Tibial nerve (tissue), 4 donors: ENCODE measurements around the gene AHR.
"Not testable (repeated sequence)": the region's sequence is repeated elsewhere in the genome, so short reads cannot be mapped to it uniquely, and the experiment has no call there.

Experiments used
- CTCF ChIP-seq, 5 experiments: fragments of 200-600 bp in 3 of 5; fragments of 450-650 bp in 2 of 5; sonication (generic) in 3 of 5; IDR thresholded peaks; one replicate each; pipeline ENCODE4 v1.5.1; 2016 to 2019; ENCODE audit warnings: antibody characterized with exemption in 5 of 5, mild to moderate bottlenecking in 3 of 5, moderate library complexity in 2 of 5
- EP300 ChIP-seq, 2 donors: sonication (generic); formaldehyde crosslinking; IDR thresholded peaks; one replicate each; pipeline ENCODE4 v1.6.1; 2017; ENCODE audit warnings: antibody characterized with exemption in 2 of 2, mild to moderate bottlenecking in 1 of 2
- POLR2A ChIP-seq, 2 donors: fragments of 450-650 bp; IDR thresholded peaks; one replicate each; pipeline ENCODE4 v1.6.1; 2017; ENCODE audit warnings: antibody characterized with exemption in 2 of 2, mild to moderate bottlenecking in 2 of 2, moderate library complexity in 2 of 2

DNA sequence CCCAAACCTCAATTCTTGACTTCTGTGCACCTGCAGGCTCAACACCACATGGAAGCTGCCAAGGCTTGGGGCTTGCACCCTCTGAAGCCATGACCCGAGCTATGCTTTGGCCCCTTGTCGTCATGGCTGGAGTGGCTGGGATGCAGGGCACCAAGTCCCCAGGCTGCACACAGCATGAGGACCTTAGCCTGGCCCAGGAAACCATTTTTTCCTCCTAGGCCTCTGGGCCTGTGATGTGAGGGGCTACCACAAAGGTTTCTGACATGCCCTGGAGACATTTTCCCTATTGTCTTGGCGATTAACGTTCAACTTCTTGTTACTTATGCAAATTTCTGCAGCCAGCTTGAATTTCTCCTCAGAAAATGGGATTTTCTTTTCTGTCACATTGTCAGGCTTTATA, 96.1 kb downstream of the AHR start:
- TF ChIP-seq CTCF, EP300, POLR2A (IDR thresholded peaks at IDR 0.05): not testable (repeated sequence)
